GM10847 (cell line): ENCODE measurements around the gene SHH.

ENCODE experiments used
- POLR2A ChIP-seq: IDR thresholded peaks from 2 replicates; pipeline ENCODE4 v1.6.1; 2011; ENCODE audit not compliant: insufficient read length; ENCODE audit errors: extremely low read depth

Gene SHH

GRCh38 chr7:155832581-155832981, 20.3 kb upstream of the SHH start:
- TF ChIP-seq POLR2A = no peak

GRCh38 chr7:155831807-155832524, 19.7 kb upstream of the SHH start:
- TF ChIP-seq POLR2A = no peak

- TF ChIP-seq POLR2A = no peak
Observed at GRCh38 chr7:155830961-155831806, 18.9 kb upstream of the SHH start.

- no peak for TF ChIP-seq POLR2A
Observed at GRCh38 chr7:155829796-155830470, 17.7 kb upstream of the SHH start.

- TF ChIP-seq POLR2A = no peak
Observed at GRCh38 chr7:155825336-155825735, 13.1 kb upstream of the SHH start.

- no peak for TF ChIP-seq POLR2A
Observed at GRCh38 chr7:155824227-155824886, 12.1 kb upstream of the SHH start.

- TF ChIP-seq POLR2A = no peak
Observed at GRCh38 chr7:155821851-155822250, 9.6 kb upstream of the SHH start.

- TF ChIP-seq POLR2A = no peak
Observed at GRCh38 chr7:155820788-155821187, 8.5 kb upstream of the SHH start.

- no peak for TF ChIP-seq POLR2A
Observed at GRCh38 chr7:155820246-155820645, 8.0 kb upstream of the SHH start.

- TF ChIP-seq POLR2A = no peak
Observed at GRCh38 chr7:155819186-155819585, 6.9 kb upstream of the SHH start.

GRCh38 chr7:155818820-155819168, 6.5 kb upstream of the SHH start:
- no peak for TF ChIP-seq POLR2A

- no peak for TF ChIP-seq POLR2A
Observed at GRCh38 chr7:155818154-155818819, 6.0 kb upstream of the SHH start.

GRCh38 chr7:155816996-155817395, 4.7 kb upstream of the SHH start:
- TF ChIP-seq POLR2A = no peak

GRCh38 chr7:155816192-155816508, 3.9 kb upstream of the SHH start:
- no peak for TF ChIP-seq POLR2A
